ENCODE results near the gene RPH3AL. TPM values are rescaled to one million over a fixed set of nuclear protein-coding genes. Genes with fewer than 3 reads are reported as not detected.

The RPH3AL gene
- total RNA-seq, 1 donor from 2014 or later, result 22.3 TPM

GRCh38 chr17:395179-395578, 42.6 kb upstream of the RPH3AL start:
- no peak overlapping the region for H3K27ac Mint-ChIP-seq (ENCODE audit: unreplicated experiment)
- H3K4me3 Mint-ChIP-seq (ENCODE audit: unreplicated experiment), result no peak overlapping the region
- no peaks in the 10 kb centered on the region for H3K9me3 Mint-ChIP-seq (ENCODE audit: unreplicated experiment)
- H3K36me3 Mint-ChIP-seq (ENCODE audit: unreplicated experiment), result no peaks in the 10 kb centered on the region
- no peak for TF ChIP-seq CTCF (IDR thresholded peaks at IDR 0.05; ENCODE audit: partially characterized antibody, unreplicated experiment)
- H3K4me1 Mint-ChIP-seq (ENCODE audit: low read depth, unreplicated experiment), result peaks cover 7% of the 10 kb centered on the region
- DNase-seq, result no peak
- no peaks in the 10 kb centered on the region for H3K27me3 Mint-ChIP-seq (ENCODE audit: unreplicated experiment)

- no peaks in the 10 kb centered on the region for H3K9me3 Mint-ChIP-seq (ENCODE audit: unreplicated experiment)
- H3K4me1 Mint-ChIP-seq (ENCODE audit: low read depth, unreplicated experiment), result peaks cover 7% of the 10 kb centered on the region
Measured at GRCh38 chr17:394718-395095, 42.1 kb upstream of the RPH3AL start.

DNA sequence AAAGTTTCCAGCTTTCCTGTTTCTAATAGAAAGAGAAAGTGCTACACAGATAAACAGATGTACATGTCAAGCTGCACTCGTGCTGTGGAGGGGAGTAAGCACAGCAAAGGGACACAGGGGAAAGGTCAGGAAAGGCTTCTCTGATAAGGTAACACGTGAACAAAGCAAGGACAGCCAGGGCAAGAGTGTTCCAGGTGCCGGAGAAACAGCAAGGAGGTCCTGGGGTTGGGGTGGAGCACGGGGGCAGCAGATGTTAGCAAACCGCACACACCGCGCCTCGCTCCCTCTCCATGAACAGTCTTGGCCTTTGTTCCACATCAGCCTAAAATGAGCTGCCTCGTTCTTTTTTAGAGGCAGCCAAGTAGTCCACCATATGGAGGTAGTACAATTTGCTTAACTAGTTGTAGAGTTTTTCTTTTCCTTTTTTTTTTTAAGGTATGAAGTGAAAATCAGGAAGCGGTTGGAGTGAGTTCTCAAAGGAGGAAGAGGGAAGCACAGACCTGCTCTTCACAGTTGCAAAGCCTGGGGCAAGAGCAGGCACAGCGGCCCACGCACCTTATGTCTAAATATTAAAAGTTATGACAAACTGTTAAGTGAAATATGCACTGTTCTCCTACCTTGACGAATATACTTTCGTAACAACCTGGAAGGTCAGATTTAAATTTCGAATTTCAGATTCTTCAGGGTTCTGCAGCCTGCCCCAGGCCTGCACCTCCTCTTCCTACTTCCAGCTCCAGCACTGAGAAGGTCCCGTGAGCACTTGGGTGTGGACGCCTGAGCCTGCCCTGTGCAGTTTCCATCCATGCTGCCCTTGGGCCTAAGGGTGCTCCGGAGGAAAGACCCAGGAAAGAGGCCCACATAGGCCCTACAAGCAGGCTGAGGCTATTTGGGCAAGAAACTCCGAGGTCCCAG, 41.5 kb upstream of the RPH3AL start:
- Mint-ChIP-seq H3K27me3 (ENCODE audit: unreplicated experiment) (no peaks in the 10 kb centered on the region), H3K4me1 (ENCODE audit: low read depth, unreplicated experiment) (peaks cover 7% of the 10 kb centered on the region), H3K9me3 (ENCODE audit: unreplicated experiment) (no peaks in the 10 kb centered on the region), H3K36me3 (ENCODE audit: unreplicated experiment) (no peaks in the 10 kb centered on the region), H3K4me3 (ENCODE audit: unreplicated experiment) (no peak overlapping the region), H3K27ac (ENCODE audit: unreplicated experiment) (no peak overlapping the region)
- TF ChIP-seq CTCF (IDR thresholded peaks at IDR 0.05; ENCODE audit: partially characterized antibody, unreplicated experiment), result no peak
- no peak for DNase-seq

More at GRCh38 chr17:394718-395095, 42.1 kb upstream of the RPH3AL start:
- no peak for DNase-seq
- no peaks in the 10 kb centered on the region for H3K36me3 Mint-ChIP-seq (ENCODE audit: unreplicated experiment)
- H3K4me3 Mint-ChIP-seq (ENCODE audit: unreplicated experiment), result no peak overlapping the region
- no peaks in the 10 kb centered on the region for H3K27me3 Mint-ChIP-seq (ENCODE audit: unreplicated experiment)
- no peak overlapping the region for H3K27ac Mint-ChIP-seq (ENCODE audit: unreplicated experiment)
- no peak for TF ChIP-seq CTCF (IDR thresholded peaks at IDR 0.05; ENCODE audit: partially characterized antibody, unreplicated experiment)

GRCh38 chr17:391850-392249, 39.2 kb upstream of the RPH3AL start:
- Mint-ChIP-seq H3K36me3 (ENCODE audit: unreplicated experiment) (peaks cover 4% of the 10 kb centered on the region), H3K27me3 (ENCODE audit: unreplicated experiment) (peaks cover 2% of the 10 kb centered on the region), H3K4me1 (ENCODE audit: low read depth, unreplicated experiment) (peaks cover 8% of the 10 kb centered on the region), H3K27ac (ENCODE audit: unreplicated experiment) (no peak overlapping the region), H3K4me3 (ENCODE audit: unreplicated experiment) (no peak overlapping the region), H3K9me3 (ENCODE audit: unreplicated experiment) (peaks cover 6% of the 10 kb centered on the region)
- DNase-seq, result no peak
- no peak for TF ChIP-seq CTCF (IDR thresholded peaks at IDR 0.05; ENCODE audit: partially characterized antibody, unreplicated experiment)

- Mint-ChIP-seq H3K27ac (ENCODE audit: unreplicated experiment) (no peak overlapping the region), H3K36me3 (ENCODE audit: unreplicated experiment) (peaks cover 4% of the 10 kb centered on the region), H3K9me3 (ENCODE audit: unreplicated experiment) (peaks cover 10% of the 10 kb centered on the region), H3K27me3 (ENCODE audit: unreplicated experiment) (peaks cover 8% of the 10 kb centered on the region), H3K4me3 (ENCODE audit: unreplicated experiment) (no peak overlapping the region), H3K4me1 (ENCODE audit: low read depth, unreplicated experiment) (peaks cover 13% of the 10 kb centered on the region)
- TF ChIP-seq CTCF (IDR thresholded peaks at IDR 0.05; ENCODE audit: partially characterized antibody, unreplicated experiment), result no peak
- DNase-seq, result no peak
Measured at GRCh38 chr17:390025-390424, 37.4 kb upstream of the RPH3AL start.
